ENCODE results near the gene POGK.

Gene POGK

DNA sequence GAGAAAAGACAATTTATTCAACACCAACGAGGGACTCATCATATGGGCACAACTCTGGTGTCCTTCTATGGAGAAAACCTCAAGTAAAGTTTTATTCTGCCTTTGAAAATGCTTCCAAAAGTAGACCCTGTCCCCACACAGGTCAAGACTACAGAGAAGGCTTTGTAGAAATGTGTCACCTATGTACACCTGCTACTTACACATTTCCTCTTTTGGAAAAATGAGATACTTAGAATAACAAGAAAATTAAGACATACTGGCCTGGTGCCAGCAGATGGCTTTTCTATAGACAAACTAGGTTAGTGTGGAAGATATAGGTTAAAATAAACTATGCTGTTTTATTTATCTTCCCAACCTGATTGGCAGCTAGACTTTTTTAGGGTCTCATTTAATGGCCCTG, 13.6 kb downstream of the POGK start:
- H3K4me3 ChIP-seq (ENCODE audit: low read length in 2 of 2) = no peak overlapping the region
- H2BK12ac ChIP-seq (ENCODE audit: low read length) = no peak overlapping the region
- no peak overlapping the region for H3K4ac ChIP-seq (ENCODE audit: low read length)
- no peak overlapping the region for H2BK5ac ChIP-seq (ENCODE audit: low read length)
- H3K27me3 ChIP-seq (ENCODE audit: control insufficient read depth in 3 of 3, insufficient read depth in 3 of 3, low read depth in 1 of 3, low read length in 3 of 3) = no peaks in the 10 kb centered on the region
- H3K9me3 ChIP-seq (replicated peaks in 1 of 2; ENCODE audit: control insufficient read depth in 2 of 2, insufficient read depth in 1 of 2, low read depth in 1 of 2, low read length in 2 of 2) = no peaks in the 10 kb centered on the region
- H3K23ac ChIP-seq (ENCODE audit: low read depth, low read length, poor library complexity) = no peak overlapping the region
- H3K14ac ChIP-seq (ENCODE audit: low read length) = no peak overlapping the region
- no peak for DNase-seq (ENCODE audit: low spot score)
- H3K27ac ChIP-seq (replicated peaks; ENCODE audit: low read length) = no peak overlapping the region
- no CpG with 5 or more reads among the region's 1 CpG for WGBS, 2 donors (ENCODE audit: extremely low coverage in 2 of 2, insufficient read length in 2 of 2, insufficient replicate concordance in 1 of 2)
- H3K79me1 ChIP-seq (ENCODE audit: low read depth, low read length) = no peaks in the 10 kb centered on the region
- peaks cover 44 to 100% of the 10 kb centered on the region in 2 donors for H3K36me3 ChIP-seq (replicated peaks in 1 of 2; ENCODE audit: control insufficient read depth in 2 of 2, insufficient read depth in 2 of 2, low read length in 2 of 2)
- no peak overlapping the region for H3K4me2 ChIP-seq (ENCODE audit: insufficient read depth, low read length, poor library complexity, severe bottlenecking)
- no peak overlapping the region for H3K9ac ChIP-seq (ENCODE audit: low read depth, low read length, poor library complexity)
- no peak overlapping the region for H4K91ac ChIP-seq (ENCODE audit: low read depth, low read length, poor library complexity)
- no peak overlapping the region for H3K18ac ChIP-seq (ENCODE audit: low read length)
- no peak overlapping the region for H4K8ac ChIP-seq (ENCODE audit: low read depth, low read length)
- no peak overlapping the region for H2BK120ac ChIP-seq (ENCODE audit: low read depth, low read length)
- H2BK15ac ChIP-seq (ENCODE audit: low read length) = no peak overlapping the region
- H2AK5ac ChIP-seq (ENCODE audit: low read depth, low read length) = no peak overlapping the region
- H2AFZ ChIP-seq (ENCODE audit: low read length) = no peak overlapping the region
- H3K4me1 ChIP-seq (ENCODE audit: control insufficient read depth in 2 of 2, insufficient read depth in 1 of 2, low read depth in 1 of 2, low read length in 2 of 2) = peaks cover 0 to 5% of the 10 kb centered on the region in 2 donors

DNA sequence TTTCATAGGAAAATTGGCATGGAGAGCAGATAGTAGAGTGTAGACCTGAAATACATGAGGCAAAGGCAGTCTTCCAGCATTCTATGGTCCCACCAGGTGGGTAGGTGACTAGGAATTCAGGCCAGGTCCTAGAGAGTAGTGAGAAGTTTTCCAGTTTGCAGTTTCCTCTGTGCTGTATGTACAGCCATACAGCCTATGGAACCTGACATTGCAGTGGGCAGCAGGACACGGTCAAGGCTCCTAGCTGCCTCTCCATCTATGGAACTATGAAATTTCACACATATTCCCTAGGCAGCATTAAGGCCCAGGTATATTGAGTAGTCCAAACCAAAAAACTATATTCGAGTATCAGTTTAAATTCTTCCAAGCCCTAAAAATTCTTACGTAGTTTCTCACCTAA, 16.3 kb downstream of the POGK start:
- H2AFZ ChIP-seq (ENCODE audit: low read length) = no peak overlapping the region

GRCh38 chr1:166857995-166858394, 18.7 kb downstream of the POGK start:
- Histone ChIP-seq H2AK5ac (ENCODE audit: low read depth, low read length) (no peak overlapping the region), H3K4me3 (ENCODE audit: low read length in 2 of 2) (no peak overlapping the region), H4K91ac (ENCODE audit: low read depth, low read length, poor library complexity) (no peak overlapping the region), H3K36me3 (replicated peaks in 1 of 2; ENCODE audit: control insufficient read depth in 2 of 2, insufficient read depth in 2 of 2, low read length in 2 of 2) (peaks cover 25 to 100% of the 10 kb centered on the region in 2 donors), H3K27ac (replicated peaks; ENCODE audit: low read length) (no peak overlapping the region), H3K4ac (ENCODE audit: low read length) (no peak overlapping the region), H3K14ac (ENCODE audit: low read length) (no peak overlapping the region), H4K8ac (ENCODE audit: low read depth, low read length) (no peak overlapping the region), H2BK120ac (ENCODE audit: low read depth, low read length) (no peak overlapping the region), H2BK15ac (ENCODE audit: low read length) (no peak overlapping the region), H2BK5ac (ENCODE audit: low read length) (no peak overlapping the region), H3K9me3 (replicated peaks in 1 of 2; ENCODE audit: control insufficient read depth in 2 of 2, insufficient read depth in 1 of 2, low read depth in 1 of 2, low read length in 2 of 2) (no peaks in the 10 kb centered on the region), H3K79me1 (ENCODE audit: low read depth, low read length) (peaks cover 2% of the 10 kb centered on the region), H3K23ac (ENCODE audit: low read depth, low read length, poor library complexity) (no peak overlapping the region), H3K4me1 (ENCODE audit: control insufficient read depth in 2 of 2, insufficient read depth in 1 of 2, low read depth in 1 of 2, low read length in 2 of 2) (peaks cover 0 to 9% of the 10 kb centered on the region in 2 donors), H2BK12ac (ENCODE audit: low read length) (no peak overlapping the region), H3K9ac (ENCODE audit: low read depth, low read length, poor library complexity) (no peak overlapping the region), H2AFZ (ENCODE audit: low read length) (no peak overlapping the region), H3K4me2 (ENCODE audit: insufficient read depth, low read length, poor library complexity, severe bottlenecking) (no peak overlapping the region), H3K18ac (ENCODE audit: low read length) (no peak overlapping the region), H3K27me3 (ENCODE audit: control insufficient read depth in 3 of 3, insufficient read depth in 3 of 3, low read depth in 1 of 3, low read length in 3 of 3) (no peaks in the 10 kb centered on the region)
- no CpG with 5 or more reads among the region's 3 CpGs for WGBS, 2 donors (ENCODE audit: extremely low coverage in 2 of 2, insufficient read length in 2 of 2, insufficient replicate concordance in 1 of 2)
- DNase-seq (ENCODE audit: low spot score) = no peak

More for the DNA sequence above, 16.3 kb downstream of the POGK start:
- H3K9me3 ChIP-seq (replicated peaks in 1 of 2; ENCODE audit: control insufficient read depth in 2 of 2, insufficient read depth in 1 of 2, low read depth in 1 of 2, low read length in 2 of 2) = no peaks in the 10 kb centered on the region
- H3K18ac ChIP-seq (ENCODE audit: low read length) = no peak overlapping the region
- no peak overlapping the region for H4K91ac ChIP-seq (ENCODE audit: low read depth, low read length, poor library complexity)
- no peak overlapping the region for H2BK12ac ChIP-seq (ENCODE audit: low read length)
- no peak overlapping the region for H3K4me3 ChIP-seq (ENCODE audit: low read length in 2 of 2)
- H3K27ac ChIP-seq (replicated peaks; ENCODE audit: low read length) = no peak overlapping the region
- H2BK5ac ChIP-seq (ENCODE audit: low read length) = no peak overlapping the region
- H3K23ac ChIP-seq (ENCODE audit: low read depth, low read length, poor library complexity) = no peak overlapping the region
- H4K8ac ChIP-seq (ENCODE audit: low read depth, low read length) = no peak overlapping the region
- H3K36me3 ChIP-seq (replicated peaks in 1 of 2; ENCODE audit: control insufficient read depth in 2 of 2, insufficient read depth in 2 of 2, low read length in 2 of 2) = peaks cover 29 to 100% of the 10 kb centered on the region in 2 donors
- peaks cover 2% of the 10 kb centered on the region for H3K79me1 ChIP-seq (ENCODE audit: low read depth, low read length)
- H3K14ac ChIP-seq (ENCODE audit: low read length) = no peak overlapping the region
- peaks cover 0 to 10% of the 10 kb centered on the region in 2 donors for H3K4me1 ChIP-seq (ENCODE audit: control insufficient read depth in 2 of 2, insufficient read depth in 1 of 2, low read depth in 1 of 2, low read length in 2 of 2)
- no peak overlapping the region for H3K4me2 ChIP-seq (ENCODE audit: insufficient read depth, low read length, poor library complexity, severe bottlenecking)
- no peak overlapping the region for H3K9ac ChIP-seq (ENCODE audit: low read depth, low read length, poor library complexity)
- no CpG with 5 or more reads among the region's 3 CpGs for WGBS, 2 donors (ENCODE audit: extremely low coverage in 2 of 2, insufficient read length in 2 of 2, insufficient replicate concordance in 1 of 2)
- no peak overlapping the region for H2BK15ac ChIP-seq (ENCODE audit: low read length)
- no peaks in the 10 kb centered on the region for H3K27me3 ChIP-seq (ENCODE audit: control insufficient read depth in 3 of 3, insufficient read depth in 3 of 3, low read depth in 1 of 3, low read length in 3 of 3)
- no peak overlapping the region for H2AK5ac ChIP-seq (ENCODE audit: low read depth, low read length)
- H3K4ac ChIP-seq (ENCODE audit: low read length) = no peak overlapping the region
- DNase-seq (ENCODE audit: low spot score) = no peak
- H2BK120ac ChIP-seq (ENCODE audit: low read depth, low read length) = no peak overlapping the region

GRCh38 chr1:166858726-166859419, 19.6 kb downstream of the POGK start:
- Histone ChIP-seq H3K9me3 (replicated peaks in 1 of 2; ENCODE audit: control insufficient read depth in 2 of 2, insufficient read depth in 1 of 2, low read depth in 1 of 2, low read length in 2 of 2) (no peaks in the 10 kb centered on the region), H2BK15ac (ENCODE audit: low read length) (no peak overlapping the region), H3K14ac (ENCODE audit: low read length) (no peak overlapping the region), H2AFZ (ENCODE audit: low read length) (no peak overlapping the region), H3K27me3 (ENCODE audit: control insufficient read depth in 3 of 3, insufficient read depth in 3 of 3, low read depth in 1 of 3, low read length in 3 of 3) (no peaks in the 10 kb centered on the region), H4K8ac (ENCODE audit: low read depth, low read length) (no peak overlapping the region), H3K4ac (ENCODE audit: low read length) (no peak overlapping the region), H3K27ac (replicated peaks; ENCODE audit: low read length) (peak overlapping the region; percentile 5), H3K9ac (ENCODE audit: low read depth, low read length, poor library complexity) (no peak overlapping the region), H3K18ac (ENCODE audit: low read length) (no peak overlapping the region), H3K4me3 (ENCODE audit: low read length in 2 of 2) (no peak overlapping the region), H2BK12ac (ENCODE audit: low read length) (no peak overlapping the region), H2BK5ac (ENCODE audit: low read length) (no peak overlapping the region), H3K79me1 (ENCODE audit: low read depth, low read length) (peaks cover 2% of the 10 kb centered on the region), H4K91ac (ENCODE audit: low read depth, low read length, poor library complexity) (no peak overlapping the region), H3K4me1 (ENCODE audit: control insufficient read depth in 2 of 2, insufficient read depth in 1 of 2, low read depth in 1 of 2, low read length in 2 of 2) (peaks cover 0 to 9% of the 10 kb centered on the region in 2 donors), H2BK120ac (ENCODE audit: low read depth, low read length) (no peak overlapping the region), H3K36me3 (replicated peaks in 1 of 2; ENCODE audit: control insufficient read depth in 2 of 2, insufficient read depth in 2 of 2, low read length in 2 of 2) (peaks cover 20 to 100% of the 10 kb centered on the region in 2 donors), H3K4me2 (ENCODE audit: insufficient read depth, low read length, poor library complexity, severe bottlenecking) (no peak overlapping the region), H3K23ac (ENCODE audit: low read depth, low read length, poor library complexity) (no peak overlapping the region), H2AK5ac (ENCODE audit: low read depth, low read length) (no peak overlapping the region)
- WGBS, 2 donors (ENCODE audit: extremely low coverage in 2 of 2, insufficient read length in 2 of 2, insufficient replicate concordance in 1 of 2) = no CpG with 5 or more reads among the region's 7 CpGs
- no peak for DNase-seq (ENCODE audit: low spot score)
